Mesendoderm (in vitro differentiated cells): ENCODE results near the gene CCNA2. TPM values are rescaled to one million over a fixed set of nuclear protein-coding genes. Genes with fewer than 3 reads are reported as not detected.

ENCODE experiments used
- DNase-seq: peaks from one replicate; pipeline ENCODE4 v3.0.0; 2013
- H2AK5ac ChIP-seq: 2 replicates; pipeline ENCODE4 v1.6.1; 2013; ENCODE audit warnings: low read length, inconsistent platforms
- H2BK120ac ChIP-seq: 2 replicates; pipeline ENCODE4 v1.6.1; 2013; ENCODE audit warnings: low read depth, mild to moderate bottlenecking, low read length, moderate library complexity, mixed read lengths
- H2BK15ac ChIP-seq: replicated peaks from 2 replicates; pipeline ENCODE4 v1.6.1; 2013; ENCODE audit warnings: low read depth, mild to moderate bottlenecking, moderate library complexity
- H2BK5ac ChIP-seq: 2 replicates; pipeline ENCODE4 v1.6.1; 2013; ENCODE audit warnings: low read length, inconsistent platforms
- H3K18ac ChIP-seq: 2 replicates; pipeline ENCODE4 v1.6.1; 2013; ENCODE audit warnings: mild to moderate bottlenecking, low read length, mixed read lengths
- H3K23ac ChIP-seq: one replicate; pipeline ENCODE4 v1.6.1; 2013; ENCODE audit warnings: low read length
- H3K27ac ChIP-seq: 2 replicates; pipeline ENCODE4 v1.5.1; 2013; ENCODE audit warnings: low read depth, mild to moderate bottlenecking, inconsistent platforms, low read length, moderate library complexity
- H3K27me3 ChIP-seq: 2 replicates; pipeline ENCODE4 v1.6.1; 2013; ENCODE audit warnings: low read length, control low read depth, mild to moderate bottlenecking, inconsistent platforms; ENCODE audit not compliant: insufficient read depth, poor library complexity
- H3K36me3 ChIP-seq: 2 replicates; pipeline ENCODE4 v1.6.1; 2013; ENCODE audit warnings: low read length, inconsistent platforms; ENCODE audit not compliant: control insufficient read depth, insufficient read depth
- H3K4ac ChIP-seq: one replicate; pipeline ENCODE4 v1.6.1; 2013; ENCODE audit warnings: low read depth, mild to moderate bottlenecking, low read length, moderate library complexity
- H3K4me1 ChIP-seq: 2 replicates; pipeline ENCODE4 v1.6.1; 2013; ENCODE audit warnings: low read depth, low read length, inconsistent platforms; ENCODE audit not compliant: control insufficient read depth
- H3K4me2 ChIP-seq: 2 replicates; pipeline ENCODE4 v1.6.1; 2013; ENCODE audit warnings: low read length
- H3K4me3 ChIP-seq: 2 replicates; pipeline ENCODE4 v1.5.1; 2013; ENCODE audit warnings: mild to moderate bottlenecking, low read length
- H3K56ac ChIP-seq: one replicate; pipeline ENCODE4 v1.6.1; 2013; ENCODE audit warnings: low read length
- H3K79me1 ChIP-seq: 2 replicates; pipeline ENCODE4 v1.6.1; 2013; ENCODE audit warnings: low read length, inconsistent platforms
- H3K79me2 ChIP-seq: 2 replicates; pipeline ENCODE4 v1.6.1; 2013; ENCODE audit warnings: mild to moderate bottlenecking, low read length; ENCODE audit not compliant: control insufficient read depth, insufficient read depth
- H3K9ac ChIP-seq: 2 replicates; pipeline ENCODE4 v1.6.1; 2013; ENCODE audit warnings: low read length, inconsistent platforms
- H4K5ac ChIP-seq: one replicate; pipeline ENCODE4 v1.6.1; 2013; ENCODE audit warnings: low read length
- H4K8ac ChIP-seq: one replicate; pipeline ENCODE4 v1.6.1; 2013; ENCODE audit warnings: low read depth, mild to moderate bottlenecking, control low read depth, low read length, moderate library complexity
- WGBS: extraction: QIAGEN DNeasy Blood & Tissue Kit; methylation state at CpG from one replicate; pipeline ENCODE4 v1.1.7; 2013; ENCODE audit warnings: low lambda C conversion rate, missing lambda C conversion rate; ENCODE audit not compliant: insufficient coverage; ENCODE audit errors: extremely low coverage; 5-methylcytosine and 5-hydroxymethylcytosine counted together
- polyA plus RNA-seq, 2 experiments: library from polyadenylated mRNA; stranded (reverse); fragments of 200-250 nt; gene quantifications; one replicate each; pipeline ENCODE4 v1.2.3, GENCODE V29; 2013

The CCNA2 gene
- 105 TPM for polyA plus RNA-seq (2013, experiment 1 of 2)
- polyA plus RNA-seq (2013, experiment 2 of 2), result 105 TPM

DNA sequence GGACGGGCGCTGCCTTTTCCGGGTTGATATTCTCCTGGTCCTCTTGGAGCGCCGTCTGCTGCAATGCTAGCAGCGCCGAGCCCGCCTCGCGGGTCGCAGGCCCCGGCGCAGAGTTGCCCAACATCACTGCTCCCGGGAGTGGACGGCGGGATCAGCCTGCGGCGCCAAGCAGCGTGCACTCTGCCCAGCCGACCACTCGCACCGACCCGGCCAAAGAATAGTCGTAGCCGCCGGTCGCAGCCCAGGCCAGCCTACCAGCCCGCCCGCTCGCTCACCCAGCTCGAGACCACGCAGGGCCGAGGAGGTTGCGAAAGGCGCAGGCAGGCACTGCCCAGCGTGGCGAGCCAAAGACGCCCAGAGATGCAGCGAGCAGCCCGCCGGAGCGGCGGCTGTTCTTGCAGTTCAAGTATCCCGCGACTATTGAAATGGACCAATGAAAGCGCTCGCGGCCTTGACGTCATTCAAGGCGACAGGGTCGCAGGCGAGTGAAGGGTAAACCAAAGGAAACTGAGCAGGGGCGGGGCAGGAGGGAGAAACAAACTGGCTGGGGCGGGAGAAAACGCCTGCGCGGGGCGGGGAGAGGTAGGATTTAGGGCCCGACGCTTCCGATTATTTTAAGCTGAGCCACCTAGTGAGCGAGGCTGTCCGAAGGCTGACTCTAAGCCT lies at the start of gene CCNA2:
Gene CCNA2, minus strand, starts transcription at position 379 of the 666 bp plus-strand sequence. Its CDS starts 255 bp downstream, at position 124.
- H2AK5ac ChIP-seq, result peak within 1 kb of the TSS; percentile 50
- H3K9ac ChIP-seq, result peak within 1 kb of the TSS; percentile 98
- H3K4me2 ChIP-seq, result peak within 1 kb of the TSS; percentile 98
- H3K79me1 ChIP-seq, result peaks cover 8% of the 10 kb centered on the region
- peaks cover 19% of the 10 kb centered on the region for H3K79me2 ChIP-seq
- H2BK15ac ChIP-seq, result no peak within 1 kb of the TSS
- peak within 1 kb of the TSS; percentile 62 for H2BK5ac ChIP-seq
- H3K36me3 ChIP-seq, result peaks cover 5% of the 10 kb centered on the region
- H3K27me3 ChIP-seq, result no peaks in the 10 kb centered on the region
- peak within 1 kb of the TSS; percentile 98 for H3K4me3 ChIP-seq
- peak within 1 kb of the TSS; percentile 17 for H3K4ac ChIP-seq
- H4K5ac ChIP-seq, result peak within 1 kb of the TSS; percentile 21
- no peak within 1 kb of the TSS for H2BK120ac ChIP-seq
- DNase-seq, result peak; percentile 99
- H3K4me1 ChIP-seq, result no peaks in the 10 kb centered on the region
- H3K27ac ChIP-seq, result peak within 1 kb of the TSS; percentile 82
- no peak within 1 kb of the TSS for H4K8ac ChIP-seq
- H3K56ac ChIP-seq, result peak within 1 kb of the TSS; percentile 99
- peak within 1 kb of the TSS; percentile 1 for H3K23ac ChIP-seq
- no CpG with 5 or more reads among the region's 63 CpGs for WGBS
- peak within 1 kb of the TSS; percentile 75 for H3K18ac ChIP-seq

DNA sequence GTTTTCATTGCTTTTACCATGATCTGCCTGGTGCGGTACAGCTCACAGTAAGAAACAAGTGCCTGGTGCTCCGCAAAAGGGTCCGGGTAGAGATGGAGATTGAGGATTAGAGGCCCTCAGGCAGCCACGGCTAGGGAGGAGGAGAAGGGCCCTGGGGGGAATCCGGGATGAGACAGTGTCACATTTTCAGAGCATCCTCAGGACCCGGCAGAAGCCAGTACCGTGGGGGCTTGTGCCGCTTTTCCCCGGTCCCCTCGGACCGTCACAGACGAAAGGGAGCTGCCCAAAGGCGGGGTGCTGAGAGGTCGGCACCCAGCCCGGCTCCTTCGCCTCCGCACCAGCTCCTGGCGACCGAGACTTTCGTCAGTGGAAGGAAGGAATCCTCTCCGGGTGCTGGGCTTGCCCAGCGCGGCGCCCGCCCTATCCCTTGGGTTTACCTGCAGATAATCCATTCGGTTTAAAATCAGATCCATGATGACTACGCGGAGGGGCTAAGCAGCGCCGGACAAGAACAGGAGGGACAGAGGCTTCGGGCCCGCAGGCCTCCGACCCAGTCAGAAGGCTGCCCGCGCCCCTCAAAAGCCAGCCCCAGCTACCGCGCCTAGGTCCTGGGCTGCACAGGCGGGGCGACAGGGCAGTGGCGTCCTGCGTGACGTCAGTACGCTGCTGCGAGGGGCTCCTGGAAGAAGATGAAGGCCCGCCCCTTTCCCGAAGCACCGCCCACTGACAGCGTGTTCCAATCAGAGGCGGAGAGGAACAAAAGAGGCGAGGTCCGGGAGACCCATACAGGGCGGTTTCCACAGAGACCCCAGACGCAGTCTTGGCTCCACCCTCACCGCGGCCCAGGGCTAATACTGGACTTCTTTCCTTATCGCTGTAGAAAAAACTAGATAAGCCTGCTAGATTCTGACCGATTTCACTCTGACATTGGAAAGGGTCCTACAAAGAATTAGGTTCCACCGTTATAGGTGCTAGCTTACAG lies 46.4 kb upstream of the CCNA2 start, which contains the start of gene BBS7:
Gene BBS7, minus strand, starts transcription at position 634 of the 982 bp plus-strand sequence. Its CDS starts 161 bp downstream, at position 473.
- DNase-seq, result peak; percentile 99
- Histone ChIP-seq H3K27me3 (no peaks in the 10 kb centered on the region), H2BK5ac (no peak within 1 kb of the TSS), H3K9ac (peak within 1 kb of the TSS; percentile 94), H3K79me1 (no peaks in the 10 kb centered on the region), H3K18ac (no peak within 1 kb of the TSS), H3K4me1 (no peaks in the 10 kb centered on the region), H3K23ac (no peak within 1 kb of the TSS), H3K27ac (peak within 1 kb of the TSS; percentile 2), H4K8ac (no peak within 1 kb of the TSS), H3K4ac (no peak within 1 kb of the TSS), H3K4me2 (peak within 1 kb of the TSS; percentile 55), H2BK120ac (no peak within 1 kb of the TSS), H4K5ac (no peak within 1 kb of the TSS), H3K56ac (peak within 1 kb of the TSS; percentile 97), H2AK5ac (no peak within 1 kb of the TSS), H3K36me3 (no peaks in the 10 kb centered on the region), H3K4me3 (peak within 1 kb of the TSS; percentile 91), H3K79me2 (no peaks in the 10 kb centered on the region), H2BK15ac (no peak within 1 kb of the TSS)
- no CpG with 5 or more reads among the region's 58 CpGs for WGBS

DNA sequence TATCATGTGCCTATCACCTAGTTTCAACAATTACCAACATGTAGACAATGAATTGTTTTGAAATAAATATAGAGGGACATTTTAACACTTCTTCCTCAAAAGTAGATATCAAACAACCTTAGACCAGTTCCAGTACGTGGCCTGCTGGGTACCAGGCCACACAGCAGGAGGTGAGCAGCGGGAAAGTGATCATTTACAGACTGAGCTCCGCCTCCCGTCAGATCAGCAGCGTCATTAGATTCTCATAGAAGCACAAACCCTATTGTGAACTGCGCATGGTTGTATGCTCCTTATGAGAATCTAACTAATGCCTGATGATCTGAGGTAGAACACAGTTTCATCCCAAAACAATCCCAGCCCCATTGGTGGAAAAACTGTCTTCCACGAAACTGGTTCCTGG lies 40.1 kb upstream of the CCNA2 start:
- Histone ChIP-seq H2BK120ac (no peak overlapping the region), H3K4me3 (no peak overlapping the region), H3K4me1 (no peaks in the 10 kb centered on the region), H3K18ac (no peak overlapping the region), H3K27ac (no peak overlapping the region), H3K56ac (no peak overlapping the region), H3K36me3 (no peaks in the 10 kb centered on the region), H3K27me3 (no peaks in the 10 kb centered on the region), H3K4me2 (no peak overlapping the region), H3K4ac (no peak overlapping the region), H3K79me2 (no peaks in the 10 kb centered on the region), H2BK15ac (no peak overlapping the region), H2AK5ac (no peak overlapping the region), H4K8ac (no peak overlapping the region), H2BK5ac (no peak overlapping the region), H4K5ac (no peak overlapping the region), H3K23ac (no peak overlapping the region), H3K79me1 (no peaks in the 10 kb centered on the region), H3K9ac (no peak overlapping the region)
- DNase-seq, result peak; percentile 33
- no CpG with 5 or more reads among the region's 7 CpGs for WGBS

DNA sequence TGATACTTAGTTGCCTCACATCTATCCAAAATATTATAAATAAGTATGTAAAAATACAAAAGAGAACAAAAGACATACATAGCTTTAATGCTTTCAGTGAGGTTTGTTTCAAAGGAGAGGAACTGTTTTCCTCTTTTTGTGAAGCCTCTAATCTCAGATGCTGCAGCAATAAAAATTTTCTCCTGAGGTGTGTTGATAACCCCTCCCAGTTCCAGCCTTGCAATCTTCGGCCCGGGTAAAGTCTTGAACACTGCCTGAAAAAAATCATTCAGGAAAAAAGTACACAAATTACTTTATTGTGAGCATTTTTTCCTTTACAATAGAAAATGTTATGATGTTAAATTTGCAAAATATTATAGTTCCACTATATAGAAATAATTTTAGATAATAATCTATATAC lies 37.7 kb upstream of the CCNA2 start:
- Histone ChIP-seq H3K4me3 (no peak overlapping the region), H3K79me2 (no peaks in the 10 kb centered on the region), H4K8ac (no peak overlapping the region), H3K79me1 (no peaks in the 10 kb centered on the region), H3K23ac (no peak overlapping the region), H4K5ac (no peak overlapping the region), H2AK5ac (no peak overlapping the region), H3K4me1 (no peaks in the 10 kb centered on the region), H3K4ac (no peak overlapping the region), H3K36me3 (no peaks in the 10 kb centered on the region), H2BK15ac (no peak overlapping the region), H3K27ac (no peak overlapping the region), H2BK5ac (no peak overlapping the region), H3K4me2 (no peak overlapping the region), H3K18ac (no peak overlapping the region), H2BK120ac (no peak overlapping the region), H3K56ac (no peak overlapping the region), H3K9ac (no peak overlapping the region), H3K27me3 (no peaks in the 10 kb centered on the region)
- no CpG with 5 or more reads among the region's 2 CpGs for WGBS
- DNase-seq, result no peak

DNA sequence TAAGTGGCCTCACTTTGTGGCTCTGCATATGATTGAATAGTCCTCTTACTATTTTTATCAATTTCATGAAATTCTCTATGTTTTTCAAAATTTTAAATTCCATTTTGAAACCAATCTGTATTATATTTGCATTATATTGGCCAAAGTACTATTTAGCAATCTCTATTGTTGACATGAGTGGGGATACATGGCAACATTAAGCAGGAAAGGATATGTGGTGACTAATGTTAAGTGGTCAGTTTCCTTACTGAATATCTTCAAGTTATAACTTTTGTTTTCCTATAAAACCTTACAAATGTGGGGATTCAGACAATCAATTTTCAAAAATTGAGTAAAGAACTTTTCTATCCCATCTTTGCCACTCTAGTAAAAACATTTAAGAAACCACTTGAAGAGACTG lies 36.4 kb upstream of the CCNA2 start:
- no peak overlapping the region for H3K9ac ChIP-seq
- H3K18ac ChIP-seq, result no peak overlapping the region
- H4K5ac ChIP-seq, result no peak overlapping the region
- no peak for DNase-seq
- H3K56ac ChIP-seq, result no peak overlapping the region
- H3K27ac ChIP-seq, result no peak overlapping the region
- no peak overlapping the region for H3K4me3 ChIP-seq
- no peaks in the 10 kb centered on the region for H3K79me2 ChIP-seq
- H3K4ac ChIP-seq, result no peak overlapping the region
- no peaks in the 10 kb centered on the region for H3K27me3 ChIP-seq
- no peak overlapping the region for H3K4me2 ChIP-seq
- no peaks in the 10 kb centered on the region for H3K36me3 ChIP-seq
- H2AK5ac ChIP-seq, result no peak overlapping the region
- H2BK15ac ChIP-seq, result no peak overlapping the region
- H3K4me1 ChIP-seq, result no peaks in the 10 kb centered on the region
- H3K79me1 ChIP-seq, result no peaks in the 10 kb centered on the region
- H2BK120ac ChIP-seq, result no peak overlapping the region
- H4K8ac ChIP-seq, result no peak overlapping the region
- no peak overlapping the region for H3K23ac ChIP-seq
- no peak overlapping the region for H2BK5ac ChIP-seq
